Measurements from ENCODE around the gene SUSD5.

Gene SUSD5

DNA sequence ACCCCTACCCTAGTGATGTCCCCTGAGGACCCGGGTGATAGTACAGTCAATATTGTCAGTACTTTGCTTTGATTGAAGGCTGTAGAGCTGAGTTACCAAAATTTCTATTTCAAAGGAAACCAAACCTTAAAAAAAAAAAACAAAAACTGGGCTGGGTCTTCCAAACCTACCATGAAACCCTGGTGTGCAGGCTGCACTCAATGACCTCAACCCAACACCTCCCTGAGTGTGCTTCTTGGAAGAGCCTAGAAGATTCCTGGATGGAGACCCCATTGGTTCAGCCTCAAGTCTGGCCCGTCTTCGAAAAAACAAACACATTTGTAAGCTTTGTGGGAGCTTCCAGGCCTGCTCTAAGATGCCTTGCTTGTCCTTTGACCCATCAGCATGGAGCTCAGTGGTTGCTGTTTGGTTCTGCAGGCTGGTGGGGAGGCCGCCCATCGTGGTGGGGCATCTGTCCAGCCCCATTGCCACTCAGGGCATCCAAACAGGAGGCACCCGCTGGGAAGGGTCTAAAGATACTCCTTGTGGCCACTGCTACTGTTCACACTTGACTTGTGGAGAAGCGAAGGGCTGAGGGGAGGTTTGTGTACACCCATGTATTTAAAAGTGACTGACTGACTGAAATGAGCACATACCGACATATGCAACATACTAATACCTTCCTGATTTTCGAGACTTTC lies 72.6 kb downstream of the SUSD5 start:
- TF ChIP-seq, protein P1, sequence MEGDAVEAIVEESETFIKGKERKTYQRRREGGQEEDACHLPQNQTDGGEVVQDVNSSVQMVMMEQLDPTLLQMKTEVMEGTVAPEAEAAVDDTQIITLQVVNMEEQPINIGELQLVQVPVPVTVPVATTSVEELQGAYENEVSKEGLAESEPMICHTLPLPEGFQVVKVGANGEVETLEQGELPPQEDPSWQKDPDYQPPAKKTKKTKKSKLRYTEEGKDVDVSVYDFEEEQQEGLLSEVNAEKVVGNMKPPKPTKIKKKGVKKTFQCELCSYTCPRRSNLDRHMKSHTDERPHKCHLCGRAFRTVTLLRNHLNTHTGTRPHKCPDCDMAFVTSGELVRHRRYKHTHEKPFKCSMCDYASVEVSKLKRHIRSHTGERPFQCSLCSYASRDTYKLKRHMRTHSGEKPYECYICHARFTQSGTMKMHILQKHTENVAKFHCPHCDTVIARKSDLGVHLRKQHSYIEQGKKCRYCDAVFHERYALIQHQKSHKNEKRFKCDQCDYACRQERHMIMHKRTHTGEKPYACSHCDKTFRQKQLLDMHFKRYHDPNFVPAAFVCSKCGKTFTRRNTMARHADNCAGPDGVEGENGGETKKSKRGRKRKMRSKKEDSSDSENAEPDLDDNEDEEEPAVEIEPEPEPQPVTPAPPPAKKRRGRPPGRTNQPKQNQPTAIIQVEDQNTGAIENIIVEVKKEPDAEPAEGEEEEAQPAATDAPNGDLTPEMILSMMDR (IDR thresholded peaks at IDR 0.05; ENCODE audit: insufficient read depth, low read depth, low read length, missing control alignments) = no peak
- no peak for DNase-seq (ENCODE audit: low read depth)

DNA sequence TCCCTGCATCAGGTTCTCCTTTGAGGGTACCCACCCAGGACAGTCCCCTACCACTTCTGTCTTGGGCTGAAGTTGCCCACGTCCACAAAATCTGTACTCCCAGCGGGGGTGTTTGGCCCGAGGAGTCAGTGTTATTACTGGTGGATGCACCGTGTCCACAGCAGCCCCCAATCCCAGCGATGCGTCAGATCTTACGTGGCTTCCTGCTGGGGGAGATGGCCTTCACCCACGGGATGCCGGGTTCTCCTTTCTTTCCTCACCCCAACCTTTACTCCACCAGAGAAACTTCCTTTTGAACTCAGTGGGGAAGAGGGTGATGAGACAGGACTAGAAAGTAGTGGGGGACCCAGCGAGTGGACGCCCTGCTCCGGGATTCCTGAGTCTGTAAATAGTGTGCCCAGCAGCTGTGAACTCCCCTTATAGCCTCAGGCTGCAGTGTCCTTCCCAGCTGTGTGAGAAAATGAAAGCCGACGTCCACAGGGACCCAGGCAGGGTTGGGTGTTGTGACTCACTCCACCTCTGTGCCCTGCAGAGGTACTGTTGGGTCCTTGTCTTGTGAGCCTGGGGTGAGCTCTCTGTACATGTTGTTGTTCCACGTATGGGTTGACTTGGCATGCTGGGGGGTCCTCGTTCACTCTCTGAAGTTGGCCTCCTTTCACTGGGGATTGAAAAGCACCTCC lies 73.2 kb downstream of the SUSD5 start:
- TF ChIP-seq, protein P1 (IDR thresholded peaks at IDR 0.05; ENCODE audit: insufficient read depth, low read depth, low read length, missing control alignments) = no peak
- DNase-seq (ENCODE audit: low read depth) = no peak

More for the DNA sequence above, 72.6 kb downstream of the SUSD5 start:
- H3K4me3 ChIP-seq (ENCODE audit: low read depth, low read length) = no peak overlapping the region

DNA sequence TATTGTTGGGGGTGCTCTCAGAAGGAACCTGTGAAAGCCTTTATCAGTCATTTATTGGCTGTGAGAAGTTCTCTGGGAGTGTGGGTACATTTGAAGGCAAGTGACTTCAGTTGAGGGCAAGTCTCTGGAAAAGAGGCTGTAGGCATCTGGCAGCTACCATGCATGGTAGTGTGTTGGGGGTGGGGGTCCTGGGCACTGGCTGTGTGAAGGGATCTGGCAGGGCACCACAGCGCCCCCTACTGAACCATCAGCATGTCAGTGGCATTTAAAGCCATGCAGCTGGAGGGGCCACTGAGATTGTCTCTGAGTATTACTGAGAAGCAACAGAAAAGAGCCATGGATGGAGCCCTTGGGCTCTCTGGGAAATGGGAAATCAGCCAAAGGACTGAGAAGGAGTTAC lies 74.2 kb downstream of the SUSD5 start:
- TF ChIP-seq, protein P1 (IDR thresholded peaks at IDR 0.05; ENCODE audit: insufficient read depth, low read depth, low read length, missing control alignments) = peak; percentile 56
- DNase-seq (ENCODE audit: low read depth) = peak; percentile 55
- no peak overlapping the region for H3K4me3 ChIP-seq (ENCODE audit: low read depth, low read length)

More for the DNA sequence above, 73.2 kb downstream of the SUSD5 start:
- no peak overlapping the region for H3K4me3 ChIP-seq (ENCODE audit: low read depth, low read length)

DNA sequence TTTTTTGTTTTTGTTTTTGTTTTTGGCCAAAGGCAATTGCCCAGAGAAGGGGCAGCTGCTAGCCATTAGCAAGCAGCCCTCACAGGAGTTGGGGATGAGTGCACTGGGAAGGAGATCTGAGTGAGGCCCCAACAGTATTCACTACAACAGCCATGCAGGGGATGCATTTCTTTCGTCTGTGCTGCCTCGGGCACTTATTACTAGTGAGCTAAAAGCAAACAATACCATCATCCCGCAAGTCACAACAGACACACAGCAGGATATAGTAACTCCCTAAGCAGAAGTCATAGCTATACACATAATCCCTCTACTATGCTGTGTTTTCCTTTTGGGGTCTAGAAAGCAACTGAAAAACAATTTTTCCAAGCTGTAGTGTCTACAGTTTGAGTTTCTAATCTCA lies 77.6 kb downstream of the SUSD5 start:
- DNase-seq (ENCODE audit: low read depth) = no peak
- H3K4me3 ChIP-seq (ENCODE audit: low read depth, low read length) = no peak overlapping the region
- TF ChIP-seq, protein P1 (IDR thresholded peaks at IDR 0.05; ENCODE audit: insufficient read depth, low read depth, low read length, missing control alignments) = no peak

DNA sequence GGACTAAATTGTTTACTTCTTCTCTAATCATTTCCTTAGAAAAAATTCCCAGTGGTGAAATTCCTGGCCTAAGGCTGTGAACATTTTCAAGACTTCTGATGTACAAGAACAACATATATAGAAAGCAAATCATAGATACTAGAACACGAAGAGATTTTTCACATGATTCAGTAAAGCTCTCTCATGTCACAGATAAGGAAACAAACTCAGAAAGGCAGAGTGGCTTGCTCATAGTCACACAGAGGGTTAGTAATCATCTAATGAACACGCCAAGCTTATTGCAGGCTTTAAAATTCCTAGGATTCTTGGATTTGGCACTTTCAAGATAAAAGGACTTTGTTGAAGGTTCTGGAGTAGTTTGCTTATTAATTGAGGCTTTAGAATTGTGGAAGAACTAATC lies 78.6 kb downstream of the SUSD5 start:
- TF ChIP-seq, protein P1 (IDR thresholded peaks at IDR 0.05; ENCODE audit: insufficient read depth, low read depth, low read length, missing control alignments) = no peak
- H3K4me3 ChIP-seq (ENCODE audit: low read depth, low read length) = no peak overlapping the region
- no peak for DNase-seq (ENCODE audit: low read depth)

DNA sequence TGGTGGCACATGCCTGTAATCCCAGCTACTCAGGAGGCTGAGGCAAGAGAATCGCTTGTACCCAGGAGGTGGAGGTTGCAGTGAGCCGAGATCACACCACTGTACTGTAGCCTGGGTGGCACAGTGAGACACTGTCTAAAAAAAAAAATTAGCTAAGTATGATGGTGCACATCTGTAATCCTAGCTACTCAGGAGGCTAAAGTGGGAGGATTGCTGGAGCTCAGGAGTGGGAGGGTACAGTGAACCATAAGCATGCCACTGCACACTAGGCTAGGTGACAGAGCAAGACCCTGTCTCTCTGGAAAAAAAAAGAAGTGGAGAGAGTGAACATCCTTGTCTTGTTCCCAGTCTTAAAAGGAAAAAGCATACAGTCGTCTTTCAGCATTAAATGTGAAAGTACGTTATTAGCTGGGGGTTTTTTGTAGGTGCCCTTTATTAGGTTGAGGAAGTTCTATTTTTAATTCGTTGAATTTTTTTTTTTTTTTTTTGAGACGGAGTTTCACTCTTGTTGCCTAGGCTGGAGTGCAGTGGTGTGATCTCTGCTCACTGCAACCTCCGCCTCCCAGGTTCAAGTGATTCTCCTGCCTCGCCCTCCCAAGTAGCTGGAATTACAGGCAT lies 79.5 kb downstream of the SUSD5 start:
- H3K4me3 ChIP-seq (ENCODE audit: low read depth, low read length) = peak overlapping the region; percentile 21
- DNase-seq (ENCODE audit: low read depth) = peak; percentile 45

DNA sequence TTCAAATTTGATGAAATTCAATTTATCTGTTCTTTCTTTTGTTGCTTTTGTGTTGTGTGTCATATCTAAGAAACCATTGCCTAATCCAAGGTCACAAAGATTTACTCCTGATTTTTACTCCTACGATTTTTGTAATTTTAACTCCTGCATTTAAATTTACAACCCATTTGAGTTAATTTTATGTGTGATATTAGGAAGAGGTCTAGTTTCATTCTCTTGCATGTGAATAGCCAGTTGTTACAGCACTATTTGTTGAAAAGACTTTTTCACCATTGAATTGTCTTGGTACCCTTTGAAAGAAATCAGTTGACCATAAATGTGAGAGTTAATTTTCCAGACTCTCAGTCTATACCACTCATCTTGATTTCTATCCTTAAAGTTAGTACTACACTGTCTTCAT lies 80.9 kb downstream of the SUSD5 start:
- DNase-seq (ENCODE audit: low read depth) = no peak
- no peak overlapping the region for H3K4me3 ChIP-seq (ENCODE audit: low read depth, low read length)
- TF ChIP-seq, protein P1 (IDR thresholded peaks at IDR 0.05; ENCODE audit: insufficient read depth, low read depth, low read length, missing control alignments) = no peak

Data from GM12865 (cell line).